NCI-H1048 (cell line): Measurements from ENCODE around the gene DCC.

Experiments
- DNase-seq: peaks from one replicate; lab custom pipeline; 2025; lab: John Stamatoyannopoulos, UW

The DCC gene

DNA sequence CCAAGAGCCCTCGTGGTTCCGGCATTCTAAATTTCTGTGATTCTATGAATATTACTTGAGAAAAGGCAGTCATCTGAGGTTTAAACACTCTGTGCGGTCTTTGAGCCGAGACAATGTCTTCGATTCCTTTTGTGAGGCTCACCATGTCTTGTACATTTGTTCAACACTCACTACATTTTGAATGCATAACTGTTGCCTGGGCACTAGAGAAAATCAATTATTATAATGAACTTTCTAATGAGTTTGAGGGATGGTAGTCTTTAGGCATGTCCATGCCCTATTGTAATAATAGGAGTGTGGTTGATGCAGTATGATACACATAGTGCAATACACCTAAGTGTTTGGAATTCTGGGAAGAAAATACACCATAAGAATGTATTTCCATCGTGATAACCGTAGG is 1181.1 kb downstream of the DCC start:
- DNase-seq, result no peak

DNA sequence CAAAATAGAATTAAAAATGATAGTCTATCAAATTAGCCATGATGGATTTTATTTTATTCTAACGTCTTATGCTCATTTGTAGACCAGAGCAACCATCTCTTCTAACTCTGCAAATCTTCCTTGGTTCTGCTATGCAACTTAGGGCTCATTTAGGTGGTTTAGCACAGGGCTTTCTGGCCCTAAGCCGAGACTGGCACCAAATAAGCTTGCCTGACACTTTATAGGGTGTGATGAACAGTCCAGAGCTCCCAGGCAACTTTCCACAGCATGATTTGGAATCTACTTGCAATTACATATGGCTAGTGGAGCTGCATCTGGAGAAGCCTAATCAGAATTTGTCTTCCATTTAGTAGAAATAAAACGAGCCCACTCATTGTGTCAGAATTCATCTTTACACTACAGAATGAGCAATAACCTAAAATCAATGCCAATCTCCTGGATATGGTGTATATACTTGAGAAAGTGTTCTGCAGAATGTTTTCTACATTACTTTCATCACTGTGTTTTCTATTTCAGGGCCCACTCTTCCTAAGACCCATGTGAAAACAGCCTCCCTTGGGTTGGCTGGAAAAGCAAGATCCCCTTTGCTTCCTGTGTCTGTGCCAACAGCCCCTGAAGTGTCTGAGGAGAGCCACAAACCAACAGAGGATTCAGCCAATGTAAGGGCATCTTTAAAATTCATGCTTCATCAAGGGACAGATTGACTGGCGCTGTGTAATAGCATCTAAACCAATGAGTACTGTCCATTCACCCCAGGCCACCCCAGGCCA is 1186.3 kb downstream of the DCC start:
- DNase-seq, result no peak

DNA sequence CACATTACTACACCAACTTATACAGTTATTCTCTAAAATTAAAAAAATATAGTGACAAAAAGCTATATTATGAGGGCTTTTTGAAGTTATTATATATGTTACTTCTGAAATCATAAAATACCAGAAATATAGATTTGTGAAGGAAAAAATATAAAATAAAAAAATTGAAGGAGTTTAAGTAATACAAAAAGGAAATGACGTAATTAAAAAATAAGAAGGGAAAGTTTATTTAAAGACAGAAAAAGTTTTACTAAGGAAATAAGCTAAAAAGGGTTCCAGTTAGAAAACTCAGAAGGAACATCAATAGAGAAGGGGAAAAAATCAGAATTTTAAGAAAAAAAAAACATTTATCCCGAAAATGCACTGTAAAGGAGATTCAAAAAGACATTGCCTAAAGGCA is 1187.4 kb downstream of the DCC start:
- no peak for DNase-seq

DNA sequence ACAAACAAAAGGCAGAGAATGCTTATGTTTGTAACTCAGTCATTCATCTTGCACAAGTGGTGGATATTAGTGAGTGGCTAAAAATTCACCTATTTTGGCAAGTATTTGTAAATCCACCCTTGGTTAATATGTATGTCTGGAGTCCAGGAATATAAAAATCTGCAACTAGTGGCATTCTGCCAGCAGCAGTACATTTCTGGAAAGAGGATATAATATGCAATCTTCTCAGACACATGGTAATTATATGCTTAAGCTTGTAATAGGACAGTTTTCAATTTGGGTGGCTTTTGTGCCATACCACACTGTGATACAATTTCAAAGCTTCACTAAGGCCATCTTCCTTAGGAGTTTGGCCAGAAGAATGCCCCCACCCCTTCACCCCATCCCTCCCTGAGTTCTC is 1191.2 kb downstream of the DCC start:
- DNase-seq, result no peak

DNA sequence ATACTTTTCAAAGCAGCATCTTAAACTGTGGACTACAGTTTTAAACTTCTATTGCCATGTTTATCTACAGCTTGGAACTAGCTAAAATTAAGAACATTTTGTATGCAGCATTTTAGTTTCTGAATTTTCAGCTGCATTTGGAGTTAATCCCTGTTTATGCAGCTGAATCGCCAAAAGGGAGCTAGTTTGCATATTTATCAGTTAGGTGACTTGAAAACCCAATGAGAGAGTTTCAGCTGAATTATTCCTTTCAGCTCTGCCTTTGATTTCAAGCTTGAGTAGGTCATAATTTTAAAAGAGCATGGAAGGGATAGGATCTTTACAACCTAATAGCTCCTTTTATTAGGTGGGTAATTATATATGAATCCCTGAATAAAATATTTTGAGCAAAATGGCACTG is 1191.9 kb downstream of the DCC start:
- peak; percentile 32 for DNase-seq

DNA sequence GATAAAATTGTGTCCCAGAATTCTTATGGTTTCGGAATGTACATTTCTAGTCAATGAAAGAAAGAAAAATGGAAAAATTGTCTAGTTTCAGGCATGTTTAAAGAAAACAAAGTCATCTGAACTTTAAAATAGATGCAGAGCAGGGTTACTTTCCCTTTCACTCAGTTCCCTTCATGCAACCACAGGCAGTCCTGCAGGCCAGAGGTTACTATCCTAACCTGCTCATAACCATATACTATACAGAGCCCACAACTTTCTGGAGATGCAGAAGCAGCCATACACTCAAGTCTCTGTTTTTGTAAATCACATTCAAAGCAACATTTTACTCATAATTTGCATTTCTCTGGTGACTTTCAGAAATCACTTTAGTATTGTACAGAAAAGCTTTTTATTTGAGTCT is 1194.2 kb downstream of the DCC start:
- no peak for DNase-seq

DNA sequence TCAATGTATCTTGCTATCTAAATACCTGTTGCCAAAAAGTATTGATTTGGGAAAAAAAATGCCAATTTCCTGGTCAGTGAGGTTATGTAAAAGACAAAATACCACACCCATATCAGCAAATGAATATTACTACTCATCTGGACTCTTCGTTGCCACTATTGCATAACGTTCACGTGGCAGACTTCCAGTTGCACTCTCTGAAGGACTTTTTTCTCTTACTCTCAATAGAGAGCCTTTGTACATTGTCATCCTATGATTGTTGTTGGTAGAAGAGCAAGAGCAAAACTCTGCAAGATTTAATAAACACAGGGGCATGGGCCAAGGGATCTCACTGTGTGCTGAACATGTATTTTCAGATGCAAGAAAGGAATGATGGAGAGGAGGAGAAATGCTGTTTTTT is 1194.7 kb downstream of the DCC start:
- no peak for DNase-seq

DNA sequence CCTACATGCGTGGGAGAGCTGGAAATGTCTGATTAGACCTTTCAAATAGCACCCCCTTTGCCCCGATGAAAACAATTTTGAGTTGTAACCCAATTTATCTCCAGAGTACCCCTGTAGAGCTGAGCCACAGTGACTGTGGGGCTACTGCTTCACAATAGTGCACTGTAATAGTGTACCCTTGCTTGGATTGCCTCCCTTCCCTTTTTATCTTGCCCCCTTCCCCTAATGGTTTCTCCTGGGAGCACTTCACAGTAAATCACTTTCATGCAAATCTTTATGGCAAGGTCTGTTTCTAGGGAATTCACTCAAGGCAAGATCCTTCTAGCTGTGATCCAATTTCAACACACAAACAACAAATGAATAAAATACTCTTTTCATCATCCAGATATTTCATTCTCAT is 1196.9 kb downstream of the DCC start:
- no peak for DNase-seq

DNA sequence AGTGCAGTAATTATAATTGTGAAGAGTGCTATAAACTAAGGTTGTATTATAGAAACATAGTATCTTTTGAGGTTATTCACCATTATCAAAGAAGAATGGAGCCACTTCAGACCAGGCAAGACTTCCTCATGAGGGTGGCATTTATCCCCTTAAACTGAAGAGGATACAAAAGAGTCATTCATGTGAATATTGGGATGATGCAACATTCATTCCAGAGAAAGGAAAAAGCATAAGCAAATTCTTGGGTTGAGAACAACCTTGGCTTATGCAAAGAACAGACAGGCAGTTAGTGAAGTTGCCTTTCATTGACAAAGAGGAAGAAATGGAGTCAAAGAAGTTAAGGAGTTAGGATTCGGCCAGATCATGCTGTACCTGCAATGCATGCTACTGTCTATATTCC is 1201.9 kb downstream of the DCC start:
- DNase-seq, result no peak

DNA sequence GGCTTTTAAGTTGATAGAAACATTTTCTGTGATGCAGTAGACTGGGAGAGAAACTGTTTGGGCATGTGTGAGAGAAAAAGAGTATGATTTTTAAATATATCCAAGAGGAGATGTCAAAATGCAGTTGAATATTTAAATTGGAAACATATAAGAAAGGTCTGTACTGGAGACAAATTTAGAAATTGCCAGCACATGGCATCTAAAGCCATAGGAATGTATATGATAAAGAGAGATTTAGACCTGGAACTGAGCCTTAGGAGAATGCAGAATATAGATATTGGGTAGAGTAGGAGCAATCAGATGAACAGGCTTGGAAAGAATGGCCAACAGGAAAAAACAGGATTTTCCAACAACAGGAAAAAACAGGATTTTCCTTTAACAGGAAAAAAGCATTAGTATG is 1203.7 kb downstream of the DCC start:
- DNase-seq, result no peak

DNA sequence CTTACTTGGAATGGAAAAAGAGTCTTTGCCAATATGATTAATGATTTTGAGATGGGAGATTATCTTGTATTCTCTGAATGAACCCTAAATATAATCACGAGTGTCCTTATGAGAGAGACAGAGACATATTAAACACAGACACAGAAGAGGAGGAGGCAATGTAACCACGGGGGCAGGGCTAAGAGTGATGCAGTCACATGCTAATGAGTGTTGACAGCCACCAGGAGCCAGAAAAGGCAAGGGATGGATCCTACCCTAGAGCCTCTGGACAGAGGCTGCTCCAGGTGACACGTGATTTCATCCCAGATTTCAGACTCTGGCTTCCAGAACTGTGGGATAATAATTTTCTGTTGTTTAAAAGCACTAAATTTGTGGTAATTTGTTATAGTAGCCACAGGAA is 1204.9 kb downstream of the DCC start:
- DNase-seq, result no peak

DNA sequence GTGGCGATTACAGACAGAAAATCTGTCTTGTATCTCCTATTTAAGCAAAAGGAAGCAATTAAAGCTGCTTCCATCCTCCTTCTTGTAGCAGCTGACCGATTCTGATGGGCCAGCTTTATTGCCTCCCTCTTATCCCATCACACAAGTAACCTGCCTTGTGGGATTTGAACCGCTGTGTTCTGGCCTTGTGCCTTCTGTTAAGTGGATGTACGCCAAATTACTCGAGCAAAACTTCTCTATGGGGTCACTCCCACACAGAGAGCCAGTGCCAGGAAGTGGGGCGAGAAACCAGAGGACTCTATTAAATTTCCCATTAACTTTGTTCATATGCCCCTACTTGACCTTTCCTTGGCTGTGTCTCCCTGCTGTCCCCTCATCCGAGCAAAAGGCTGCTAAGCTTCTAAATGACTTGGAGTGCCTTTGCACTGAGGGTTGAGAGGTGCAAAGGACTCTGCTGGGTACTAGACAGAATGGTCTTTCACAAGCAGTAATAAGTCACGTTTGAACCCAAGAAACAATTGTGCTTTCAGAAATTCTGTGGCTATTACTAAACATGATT is 1212.0 kb downstream of the DCC start:
- no peak for DNase-seq

DNA sequence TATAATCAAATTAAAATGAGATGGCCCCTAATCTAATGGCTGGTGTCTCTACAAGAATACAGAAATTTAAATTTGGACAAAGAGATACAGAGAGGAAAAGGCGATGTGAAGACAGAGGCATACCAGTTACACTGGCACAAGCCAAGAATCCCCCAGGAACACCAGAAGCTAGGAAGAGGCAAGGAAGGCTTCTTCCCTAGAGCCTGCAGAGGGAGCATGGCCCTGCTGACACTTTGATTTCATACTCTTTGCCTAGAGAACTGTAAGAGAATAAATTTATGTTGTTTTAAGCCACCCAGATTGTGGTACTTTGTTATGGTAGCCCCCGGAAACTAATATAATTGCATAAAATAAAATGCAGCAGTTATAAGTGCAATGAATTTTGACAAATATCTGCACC is 1213.0 kb downstream of the DCC start:
- no peak for DNase-seq

DNA sequence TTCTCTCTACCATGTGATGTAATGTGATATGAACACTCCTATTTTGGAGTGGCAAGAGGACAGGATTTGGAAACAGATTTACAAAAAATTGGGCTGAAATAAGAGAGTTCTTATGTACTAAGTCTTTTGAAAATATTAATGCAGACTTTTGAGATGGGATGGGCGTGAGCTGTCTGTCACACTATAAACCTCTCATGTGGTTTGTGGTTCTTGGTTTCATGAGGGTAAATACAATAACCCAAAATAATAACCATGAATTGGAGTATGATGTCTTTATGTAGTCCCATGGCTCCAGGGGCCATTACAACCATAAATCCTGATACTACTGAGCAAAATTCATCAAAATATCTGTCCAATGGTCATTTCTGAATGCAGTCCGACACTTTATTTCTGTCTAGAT is 1216.5 kb downstream of the DCC start:
- DNase-seq, result no peak

DNA sequence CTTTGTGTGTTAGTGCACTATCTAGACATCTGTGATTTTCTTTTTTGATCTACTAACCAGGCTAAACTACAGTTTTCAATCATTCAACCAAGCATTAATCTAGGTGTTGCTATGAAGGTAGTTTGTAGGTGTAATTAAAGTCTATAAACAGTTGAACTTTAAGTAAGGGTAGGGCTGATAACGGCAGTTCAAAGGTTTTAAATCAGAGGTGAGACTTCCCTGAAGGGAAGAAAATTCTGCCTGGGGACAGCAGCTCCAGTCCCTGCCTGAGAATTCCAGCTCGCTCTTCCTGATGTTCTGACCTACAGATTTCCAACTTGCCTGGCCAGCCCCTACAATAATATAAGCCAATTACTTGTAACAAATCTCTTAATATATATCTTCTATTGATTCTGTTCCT is 1220.5 kb downstream of the DCC start:
- no peak for DNase-seq

DNA sequence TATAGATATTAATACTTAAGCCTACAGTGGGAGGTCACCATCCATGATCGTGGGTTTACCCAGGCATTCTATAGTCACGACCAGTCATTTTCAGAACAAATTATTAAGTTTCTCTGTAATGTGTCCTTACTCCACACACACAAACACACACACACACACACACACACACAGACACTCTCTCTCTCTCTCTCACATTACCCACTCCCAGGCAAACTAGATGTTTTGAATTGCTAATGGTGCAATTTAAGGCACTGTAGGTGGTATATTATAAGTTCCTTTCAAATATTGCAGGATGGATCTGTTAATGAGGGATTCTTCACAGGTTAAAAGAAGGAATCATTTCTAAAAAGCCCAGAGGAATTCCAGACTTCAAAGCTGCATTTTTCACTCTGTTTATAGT is 1226.6 kb downstream of the DCC start:
- no peak for DNase-seq

DNA sequence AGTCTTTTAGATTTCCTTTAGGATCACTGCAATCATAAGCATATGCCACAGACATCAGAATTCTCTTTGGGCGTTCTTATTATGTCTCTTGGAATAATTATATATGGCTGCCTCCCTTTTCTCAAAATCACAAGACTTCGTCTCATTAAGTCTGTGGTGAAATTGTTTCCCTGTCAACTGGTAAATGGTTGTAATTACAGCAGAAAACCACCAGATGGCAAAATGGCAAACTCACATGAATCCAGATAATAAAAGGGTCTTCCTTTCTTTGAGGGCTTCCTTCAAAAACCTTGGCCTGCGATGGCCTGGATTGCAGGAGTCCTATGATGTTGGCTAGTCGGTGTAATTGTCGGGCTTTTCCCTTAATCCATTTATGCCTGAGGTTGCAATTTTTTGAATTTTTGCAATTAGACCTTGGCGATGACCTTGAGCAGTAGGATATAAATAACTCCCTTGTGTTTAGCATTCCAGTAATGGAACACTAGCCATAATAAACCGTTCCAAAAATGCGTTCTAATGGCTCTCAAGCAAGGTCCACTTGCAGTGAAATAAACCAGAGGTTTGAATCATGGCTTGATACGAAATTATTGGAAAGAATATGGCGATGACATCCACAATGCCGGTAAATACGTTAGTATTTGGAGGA is 1228.1 kb downstream of the DCC start:
- DNase-seq, result peak; percentile 4
